Glutamatergic neuron (in vitro differentiated cells): ENCODE results near the gene SRPK3. TPM values are rescaled to one million over a fixed set of nuclear protein-coding genes. Genes with fewer than 3 reads are reported as not detected.

Experiments
- DNase-seq: peaks from one replicate; pipeline ENCODE4 v3.0.0; 2022
- H3K27ac Mint-ChIP-seq: one replicate; pipeline ENCODE4 v1.8.0; 2020; ENCODE audit warnings: mild to moderate bottlenecking, mixed read lengths, inconsistent platforms; ENCODE audit not compliant: unreplicated experiment
- H3K27me3 Mint-ChIP-seq: one replicate; pipeline ENCODE4 v1.8.0; 2020; ENCODE audit warnings: mild to moderate bottlenecking, moderate library complexity, mixed read lengths, inconsistent platforms; ENCODE audit not compliant: unreplicated experiment
- H3K36me3 Mint-ChIP-seq: one replicate; pipeline ENCODE4 v1.8.0; 2020; ENCODE audit warnings: mild to moderate bottlenecking, mixed read lengths, inconsistent platforms; ENCODE audit not compliant: unreplicated experiment
- H3K4me1 Mint-ChIP-seq: one replicate; pipeline ENCODE4 v1.8.0; 2020; ENCODE audit warnings: mild to moderate bottlenecking, low read depth, mixed read lengths, inconsistent platforms; ENCODE audit not compliant: unreplicated experiment
- H3K4me3 Mint-ChIP-seq: one replicate; pipeline ENCODE4 v1.8.0; 2020; ENCODE audit warnings: mild to moderate bottlenecking, mixed read lengths, inconsistent platforms; ENCODE audit not compliant: unreplicated experiment
- H3K9me3 Mint-ChIP-seq: one replicate; pipeline ENCODE4 v1.8.0; 2020; ENCODE audit warnings: mild to moderate bottlenecking, moderate library complexity, mixed read lengths, inconsistent platforms; ENCODE audit not compliant: unreplicated experiment
- total RNA-seq: library from RNA; stranded (reverse); fragmentation: NEBNext Ultra II Directional; extraction: Animal tissue kit (Norgen Biotek cat#: 25700); gene quantifications from one replicate; pipeline ENCODE4 v1.2.1, GENCODE V29; 2021; ENCODE audit not compliant: unreplicated experiment
- TF ChIP-seq, protein P1 (sequence below): fragments of 200-600 bp; sonication (generic); IDR thresholded peaks from one replicate; pipeline ENCODE4 v1.5.0; 2021; ENCODE audit not compliant: partially characterized antibody, unreplicated experiment

The SRPK3 gene
- total RNA-seq, 1 donor from 2014 or later, result not detected

DNA sequence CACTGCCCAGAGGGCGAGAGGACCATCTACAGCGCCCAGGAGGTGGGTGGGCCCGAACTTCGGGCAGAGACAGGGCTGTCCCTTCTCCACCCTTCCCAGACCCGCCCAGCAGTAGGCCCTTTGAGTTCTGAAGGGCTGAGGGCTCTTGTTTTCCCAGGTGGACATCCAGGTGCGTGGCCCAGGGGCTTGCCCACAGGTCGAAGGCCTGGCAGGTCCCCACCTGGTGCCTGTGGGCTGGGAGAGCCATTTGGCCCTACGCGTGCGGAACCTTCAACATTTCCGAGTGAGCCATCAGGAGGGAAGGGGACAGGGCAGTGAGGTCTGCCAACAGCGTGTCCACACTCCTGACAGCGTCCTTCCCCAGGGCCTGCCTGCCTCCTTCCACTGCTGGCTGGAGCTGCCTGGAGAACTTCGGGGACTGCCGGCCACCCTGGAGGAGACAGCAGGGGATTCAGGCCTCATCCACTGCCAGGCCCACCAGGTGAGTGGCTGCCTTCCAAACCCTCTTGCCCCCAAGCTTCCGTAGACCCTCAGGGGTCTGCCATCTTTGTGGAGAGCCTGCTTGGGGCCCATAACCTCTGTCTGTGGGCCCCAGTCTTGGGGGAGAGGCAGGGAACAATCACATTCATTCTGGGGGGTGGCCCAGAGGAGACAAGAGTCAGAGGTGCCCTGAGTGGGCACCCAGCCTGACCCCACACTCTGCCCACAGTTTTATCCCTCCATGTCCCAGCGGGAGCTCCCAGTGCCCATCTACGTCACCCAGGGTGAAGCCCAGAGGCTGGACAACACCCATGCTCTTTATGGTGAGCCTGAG lies 10.0 kb upstream of the SRPK3 start:
- DNase-seq, result peak; percentile 4
- no peak overlapping the region for H3K27ac Mint-ChIP-seq
- TF ChIP-seq, protein P1, sequence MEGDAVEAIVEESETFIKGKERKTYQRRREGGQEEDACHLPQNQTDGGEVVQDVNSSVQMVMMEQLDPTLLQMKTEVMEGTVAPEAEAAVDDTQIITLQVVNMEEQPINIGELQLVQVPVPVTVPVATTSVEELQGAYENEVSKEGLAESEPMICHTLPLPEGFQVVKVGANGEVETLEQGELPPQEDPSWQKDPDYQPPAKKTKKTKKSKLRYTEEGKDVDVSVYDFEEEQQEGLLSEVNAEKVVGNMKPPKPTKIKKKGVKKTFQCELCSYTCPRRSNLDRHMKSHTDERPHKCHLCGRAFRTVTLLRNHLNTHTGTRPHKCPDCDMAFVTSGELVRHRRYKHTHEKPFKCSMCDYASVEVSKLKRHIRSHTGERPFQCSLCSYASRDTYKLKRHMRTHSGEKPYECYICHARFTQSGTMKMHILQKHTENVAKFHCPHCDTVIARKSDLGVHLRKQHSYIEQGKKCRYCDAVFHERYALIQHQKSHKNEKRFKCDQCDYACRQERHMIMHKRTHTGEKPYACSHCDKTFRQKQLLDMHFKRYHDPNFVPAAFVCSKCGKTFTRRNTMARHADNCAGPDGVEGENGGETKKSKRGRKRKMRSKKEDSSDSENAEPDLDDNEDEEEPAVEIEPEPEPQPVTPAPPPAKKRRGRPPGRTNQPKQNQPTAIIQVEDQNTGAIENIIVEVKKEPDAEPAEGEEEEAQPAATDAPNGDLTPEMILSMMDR, result no peak
- no peaks in the 10 kb centered on the region for H3K9me3 Mint-ChIP-seq
- no peak overlapping the region for H3K4me3 Mint-ChIP-seq
- no peaks in the 10 kb centered on the region for H3K27me3 Mint-ChIP-seq
- no peaks in the 10 kb centered on the region for H3K36me3 Mint-ChIP-seq
- no peaks in the 10 kb centered on the region for H3K4me1 Mint-ChIP-seq

DNA sequence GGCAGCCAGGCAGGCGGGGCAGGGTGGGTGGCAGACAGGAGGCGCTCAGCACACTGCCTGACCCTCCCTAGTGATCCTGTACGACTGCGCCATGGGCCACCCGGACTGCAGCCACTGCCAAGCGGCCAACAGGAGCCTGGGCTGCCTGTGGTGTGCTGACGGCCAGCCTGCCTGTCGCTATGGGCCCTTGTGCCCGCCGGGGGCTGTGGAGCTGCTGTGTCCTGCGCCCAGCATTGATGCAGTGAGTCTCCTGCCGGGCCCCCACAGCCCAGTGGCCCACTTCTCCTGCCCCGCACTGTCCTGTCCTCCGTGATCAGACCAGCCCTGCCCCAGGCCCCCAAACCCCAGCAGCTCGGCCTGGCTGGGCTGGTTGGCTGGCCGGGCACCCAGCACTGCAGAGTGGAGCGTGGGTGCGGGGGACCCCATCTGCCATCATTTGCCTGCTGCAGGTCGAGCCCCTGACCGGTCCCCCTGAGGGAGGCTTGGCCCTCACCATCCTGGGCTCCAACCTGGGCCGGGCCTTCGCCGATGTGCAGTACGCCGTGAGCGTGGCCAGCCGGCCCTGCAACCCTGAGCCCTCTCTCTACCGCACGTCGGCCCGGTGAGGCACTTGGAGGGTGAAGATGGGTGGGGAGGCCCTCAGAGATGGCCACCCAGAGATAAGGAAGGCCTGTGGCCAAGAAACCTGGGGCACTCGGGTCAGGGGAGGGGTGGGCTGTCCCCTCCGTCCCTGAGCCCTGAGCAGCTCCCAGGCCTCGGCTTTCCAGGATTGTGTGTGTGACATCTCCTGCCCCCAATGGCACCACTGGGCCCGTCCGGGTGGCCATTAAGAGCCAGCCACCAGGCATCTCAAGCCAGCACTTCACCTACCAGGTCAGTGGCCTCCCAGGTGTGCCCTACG lies 9.2 kb upstream of the SRPK3 start:
- Mint-ChIP-seq H3K4me1 (no peaks in the 10 kb centered on the region), H3K27me3 (no peaks in the 10 kb centered on the region), H3K36me3 (no peaks in the 10 kb centered on the region), H3K4me3 (no peak overlapping the region), H3K27ac (no peak overlapping the region), H3K9me3 (no peaks in the 10 kb centered on the region)
- TF ChIP-seq, protein P1, result no peak
- peak; percentile 11 for DNase-seq

DNA sequence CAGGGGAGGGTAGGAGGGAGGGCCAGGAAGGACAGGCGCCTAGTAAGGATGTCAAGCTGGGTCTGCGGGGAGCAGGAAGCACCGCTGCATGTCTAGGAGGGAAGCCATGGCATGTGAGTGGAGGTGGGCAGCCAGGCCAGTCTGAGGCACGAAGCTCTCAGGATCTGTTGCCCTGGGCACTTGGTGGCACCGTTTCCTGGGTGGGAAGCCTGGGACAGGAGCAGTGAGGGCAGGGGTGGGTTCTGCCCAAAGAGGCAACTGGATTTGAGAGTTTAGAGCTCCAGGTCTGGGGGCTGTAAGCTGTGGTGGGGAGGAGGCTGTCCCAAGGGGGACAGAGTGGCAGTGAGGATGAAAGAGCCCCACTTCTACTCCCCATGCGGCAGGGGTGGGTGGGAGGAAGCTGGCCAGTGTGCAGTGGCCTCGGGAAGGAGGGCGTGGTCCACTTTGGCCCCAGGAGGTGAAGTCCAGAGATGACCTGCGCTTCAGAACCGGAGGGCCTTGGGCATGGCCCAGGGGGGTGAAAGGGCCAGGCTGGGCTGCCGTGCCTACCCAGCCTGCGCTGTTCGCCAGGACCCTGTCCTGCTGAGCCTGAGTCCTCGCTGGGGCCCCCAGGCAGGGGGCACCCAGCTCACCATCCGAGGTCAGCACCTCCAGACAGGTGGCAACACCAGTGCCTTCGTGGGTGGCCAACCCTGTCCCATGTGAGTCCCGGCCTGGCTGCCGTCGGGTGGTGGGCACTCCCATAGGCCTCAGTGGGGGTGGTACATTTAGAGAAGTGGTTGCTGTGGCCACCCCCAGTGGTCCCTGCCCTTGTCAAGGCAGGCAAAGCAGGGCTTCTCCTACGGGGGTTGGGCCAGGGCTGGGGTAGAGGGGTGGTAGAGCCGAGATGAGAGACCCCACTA lies 8.3 kb upstream of the SRPK3 start:
- DNase-seq, result no peak
- H3K27me3 Mint-ChIP-seq, result no peaks in the 10 kb centered on the region
- TF ChIP-seq, protein P1, result no peak
- no peaks in the 10 kb centered on the region for H3K4me1 Mint-ChIP-seq
- no peaks in the 10 kb centered on the region for H3K9me3 Mint-ChIP-seq
- H3K4me3 Mint-ChIP-seq, result no peak overlapping the region
- no peaks in the 10 kb centered on the region for H3K36me3 Mint-ChIP-seq
- H3K27ac Mint-ChIP-seq, result no peak overlapping the region

DNA sequence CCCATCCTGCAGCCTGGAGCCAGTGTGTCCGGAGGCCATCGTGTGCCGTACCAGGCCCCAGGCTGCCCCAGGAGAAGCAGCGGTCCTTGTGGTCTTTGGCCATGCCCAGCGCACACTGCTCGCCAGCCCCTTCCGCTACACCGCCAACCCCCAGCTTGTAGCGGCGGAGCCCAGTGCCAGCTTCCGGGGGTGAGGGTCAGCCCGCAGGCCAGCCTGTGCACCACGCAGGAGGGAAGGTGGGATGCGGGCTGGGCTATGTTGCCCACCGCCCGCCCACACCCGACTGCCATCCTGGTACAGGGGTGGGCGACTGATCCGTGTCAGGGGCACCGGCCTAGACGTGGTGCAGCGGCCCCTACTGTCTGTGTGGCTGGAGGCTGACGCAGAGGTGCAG lies 7.6 kb upstream of the SRPK3 start:
- no peaks in the 10 kb centered on the region for H3K4me1 Mint-ChIP-seq
- no peak overlapping the region for H3K4me3 Mint-ChIP-seq
- peak; percentile 5 for DNase-seq
- no peak overlapping the region for H3K27ac Mint-ChIP-seq
- no peaks in the 10 kb centered on the region for H3K27me3 Mint-ChIP-seq
- TF ChIP-seq, protein P1, result no peak
- no peaks in the 10 kb centered on the region for H3K36me3 Mint-ChIP-seq
- H3K9me3 Mint-ChIP-seq, result no peaks in the 10 kb centered on the region
